Measurements from ENCODE around the gene CCDC142. TPM values are rescaled to one million over a fixed set of nuclear protein-coding genes. Genes with fewer than 3 reads are reported as not detected.

Gene CCDC142
- total RNA-seq, 5 donors from 2014 or later (not counting 1 experiment from before 2014, with no cell fraction given): 16.1 to 59.3 (median 56.7) TPM

DNA sequence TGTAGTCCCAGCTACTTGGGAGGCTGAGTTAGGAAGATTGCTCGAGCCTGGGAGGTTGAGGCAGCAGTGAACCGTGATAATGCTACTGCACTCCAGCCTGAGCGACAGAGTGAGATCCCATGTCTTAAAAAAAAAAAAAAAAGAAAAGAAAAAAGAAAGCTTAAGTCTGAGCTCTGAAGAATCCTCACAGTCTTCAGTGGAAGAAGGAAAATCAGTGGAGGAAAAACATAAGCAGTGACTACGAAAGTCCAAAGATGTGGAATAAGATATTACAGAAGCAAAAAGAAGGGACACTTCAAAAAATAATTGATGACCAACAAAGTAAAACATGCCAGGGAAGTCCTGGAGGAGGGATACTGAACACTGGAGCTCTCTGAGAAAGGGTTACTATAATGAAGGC, 27.5 kb upstream of the CCDC142 start:
- Histone ChIP-seq H3K4me1 (ENCODE audit: control insufficient read depth in 1 of 2, extremely low read depth in 1 of 2, insufficient read depth in 2 of 2, low read length in 2 of 2) (peaks cover 15 to 48% of the 10 kb centered on the region in 2 experiments), H3K9me3 (no peaks in the 10 kb centered on the region), H3K36me3 (ENCODE audit: control insufficient read depth in 2 of 2, extremely low read depth in 1 of 2, insufficient read depth in 1 of 2, low read length in 1 of 2) (peaks cover 6 to 8% of the 10 kb centered on the region in 2 donors), H3K27ac (ENCODE audit: low read length) (no peak overlapping the region), H3K4me3 (ENCODE audit: control insufficient read depth in 1 of 2, extremely low read depth in 1 of 2, low read length in 1 of 2) (no peak overlapping the region), H3K27me3 (replicated peaks in 1 of 2; ENCODE audit: control insufficient read depth in 2 of 2, extremely low read depth in 1 of 2, insufficient read depth in 2 of 2, low read length in 1 of 2) (peaks cover 7 to 62% of the 10 kb centered on the region in 2 experiments)
- ChIA-PET CTCF (interaction anchor here in 1 of 2 donors (0.5 kb wide), 1 partner anchor 128 kb away, joined by 3 read pairs; no protein-coding TSS in a partner anchor), POLR2A (interaction anchor here (0.6 kb wide), 2 partner anchors 39 to 292 kb away, joined by 3 to 4 read pairs; no protein-coding TSS in a partner anchor)
- ATAC-seq (replicated peaks in 1 of 4): no peak
- H3K36me3 Mint-ChIP-seq: peaks cover 15% of the 10 kb centered on the region
- WGBS (ENCODE audit: insufficient coverage): no CpG with 5 or more reads among the region's 4 CpGs
- DNase-seq: no peak
- peaks cover 30 to 45% (median 33%) of the 10 kb centered on the region in 3 donors for H3K4me1 Mint-ChIP-seq
- no peaks in the 10 kb centered on the region for H3K9me3 Mint-ChIP-seq
- peaks cover 20 to 36% of the 10 kb centered on the region in 2 donors for H3K27me3 Mint-ChIP-seq
- H3K4me3 Mint-ChIP-seq: no peak overlapping the region
- no peak overlapping the region for H3K27ac Mint-ChIP-seq

DNA sequence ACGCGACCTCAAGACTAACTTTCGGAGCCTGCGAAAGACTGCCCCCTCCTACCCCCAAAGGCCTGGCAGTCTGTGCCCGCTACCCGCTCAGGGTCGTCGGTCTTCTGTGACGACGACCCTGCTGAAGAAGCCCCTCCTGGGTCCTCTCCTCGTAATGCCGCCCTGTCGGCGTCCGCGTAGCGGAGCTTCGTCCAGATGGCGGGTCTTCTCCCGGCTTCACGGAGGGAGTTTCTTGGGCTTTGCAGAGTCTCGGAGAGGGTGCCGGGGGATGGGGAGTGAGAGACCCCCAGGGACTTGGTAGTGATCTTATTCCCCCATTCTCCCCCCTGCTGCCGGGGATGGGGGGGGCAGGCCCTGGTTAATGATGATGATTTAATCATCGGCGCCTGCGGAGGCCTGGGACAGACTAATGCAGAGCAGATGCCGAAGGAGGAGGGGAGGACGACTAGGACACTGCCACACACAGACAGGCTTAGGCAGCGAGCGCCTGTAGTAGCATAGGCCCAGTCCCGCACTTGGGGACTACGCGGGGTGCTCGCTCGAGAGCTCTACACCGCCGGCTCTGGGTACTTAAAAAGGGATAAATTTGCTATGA, 25.2 kb upstream of the CCDC142 start:
- Histone ChIP-seq H3K4me1 (ENCODE audit: control insufficient read depth in 1 of 2, extremely low read depth in 1 of 2, insufficient read depth in 2 of 2, low read length in 2 of 2) (peaks cover 11 to 40% of the 10 kb centered on the region in 2 experiments), H3K27me3 (replicated peaks in 1 of 2; ENCODE audit: control insufficient read depth in 2 of 2, extremely low read depth in 1 of 2, insufficient read depth in 2 of 2, low read length in 1 of 2) (peaks cover 14 to 60% of the 10 kb centered on the region in 2 experiments), H3K36me3 (ENCODE audit: control insufficient read depth in 2 of 2, extremely low read depth in 1 of 2, insufficient read depth in 1 of 2, low read length in 1 of 2) (peaks cover 9 to 15% of the 10 kb centered on the region in 2 donors), H3K9me3 (no peaks in the 10 kb centered on the region), H3K4me3 (ENCODE audit: control insufficient read depth in 1 of 2, extremely low read depth in 1 of 2, low read length in 1 of 2) (peak overlapping the region; percentile 95 to 99), H3K27ac (ENCODE audit: low read length) (peak overlapping the region; percentile 95)
- POLR2A ChIA-PET: interaction anchor here (0.5 to 1.6 kb wide), 2 partner anchors 22 to 881 kb away, joined by 3 to 7 read pairs; partner anchors contain the start of gene HTRA2 (in 1 of the 2)
- H3K36me3 Mint-ChIP-seq: peaks cover 29% of the 10 kb centered on the region
- CTCF ChIA-PET: interaction anchor here (0.5 to 1.1 kb wide), 2 partner anchors 22 to 101 kb away, joined by 3 read pairs; no protein-coding TSS in a partner anchor
- H3K4me3 Mint-ChIP-seq: peak overlapping the region; percentile 94 to 100 (median 95)
- H3K27ac Mint-ChIP-seq: peak overlapping the region; percentile 100
- H3K4me1 Mint-ChIP-seq: peaks cover 41 to 53% (median 45%) of the 10 kb centered on the region in 3 donors
- no peaks in the 10 kb centered on the region for H3K9me3 Mint-ChIP-seq
- WGBS (ENCODE audit: insufficient coverage): 39% methylated on average over 16 of the region's 38 CpGs
- peaks cover 31 to 48% of the 10 kb centered on the region in 2 donors for H3K27me3 Mint-ChIP-seq
- ATAC-seq (replicated peaks in 1 of 4) (peak in 1 of 4 experiments; percentile 0), DNase-seq (peak in 2 of 35 experiments; percentile 24 to 38)

- ChIA-PET CTCF (interaction anchor here (0.6 to 1.4 kb wide), 4 partner anchors 23 to 481 kb away, joined by 3 to 7 read pairs (median 6); partner anchors contain the start of genes CCDC142 (in 1 of the 2) and TTC31 (in 1 of the 2)), POLR2A (interaction anchor here in 1 of 2 donors (0.6 kb wide), 1 partner anchor 307 kb away, joined by 4 read pairs; no protein-coding TSS in a partner anchor)
- Histone ChIP-seq H3K27me3 (replicated peaks in 1 of 2; ENCODE audit: control insufficient read depth in 2 of 2, extremely low read depth in 1 of 2, insufficient read depth in 2 of 2, low read length in 1 of 2) (peaks cover 14 to 62% of the 10 kb centered on the region in 2 experiments), H3K27ac (ENCODE audit: low read length) (peak within 1 kb of the TSS; percentile 95), H3K4me1 (ENCODE audit: control insufficient read depth in 1 of 2, extremely low read depth in 1 of 2, insufficient read depth in 2 of 2, low read length in 2 of 2) (peaks cover 11 to 47% of the 10 kb centered on the region in 2 experiments), H3K36me3 (ENCODE audit: control insufficient read depth in 2 of 2, extremely low read depth in 1 of 2, insufficient read depth in 1 of 2, low read length in 1 of 2) (peaks cover 9 to 15% of the 10 kb centered on the region in 2 donors), H3K9me3 (no peaks in the 10 kb centered on the region), H3K4me3 (ENCODE audit: control insufficient read depth in 1 of 2, extremely low read depth in 1 of 2, low read length in 1 of 2) (peak within 1 kb of the TSS; percentile 95 to 99)
- Mint-ChIP-seq H3K9me3 (no peaks in the 10 kb centered on the region), H3K36me3 (peaks cover 29% of the 10 kb centered on the region), H3K4me3 (peak within 1 kb of the TSS; percentile 94 to 100 (median 95)), H3K27me3 (peaks cover 30 to 47% of the 10 kb centered on the region in 2 donors), H3K27ac (peak within 1 kb of the TSS; percentile 100), H3K4me1 (peaks cover 41 to 57% (median 51%) of the 10 kb centered on the region in 3 donors)
- DNase-seq: peak; percentile 92 to 100 (median 98)
- peak; percentile 93 to 95 (median 94) for ATAC-seq (replicated peaks in 1 of 4)
- under 1% methylated on average over 49 of the region's 56 CpGs for WGBS (ENCODE audit: insufficient coverage)
These were observed 24.5 kb upstream of the CCDC142 start, which contains the start of gene PCGF1 for GRCh38 chr2:74507145-74507925. TSS of gene PCGF1 (minus strand) at chr2:74507695. CDS start at chr2:74507668, 27 bp downstream.

DNA sequence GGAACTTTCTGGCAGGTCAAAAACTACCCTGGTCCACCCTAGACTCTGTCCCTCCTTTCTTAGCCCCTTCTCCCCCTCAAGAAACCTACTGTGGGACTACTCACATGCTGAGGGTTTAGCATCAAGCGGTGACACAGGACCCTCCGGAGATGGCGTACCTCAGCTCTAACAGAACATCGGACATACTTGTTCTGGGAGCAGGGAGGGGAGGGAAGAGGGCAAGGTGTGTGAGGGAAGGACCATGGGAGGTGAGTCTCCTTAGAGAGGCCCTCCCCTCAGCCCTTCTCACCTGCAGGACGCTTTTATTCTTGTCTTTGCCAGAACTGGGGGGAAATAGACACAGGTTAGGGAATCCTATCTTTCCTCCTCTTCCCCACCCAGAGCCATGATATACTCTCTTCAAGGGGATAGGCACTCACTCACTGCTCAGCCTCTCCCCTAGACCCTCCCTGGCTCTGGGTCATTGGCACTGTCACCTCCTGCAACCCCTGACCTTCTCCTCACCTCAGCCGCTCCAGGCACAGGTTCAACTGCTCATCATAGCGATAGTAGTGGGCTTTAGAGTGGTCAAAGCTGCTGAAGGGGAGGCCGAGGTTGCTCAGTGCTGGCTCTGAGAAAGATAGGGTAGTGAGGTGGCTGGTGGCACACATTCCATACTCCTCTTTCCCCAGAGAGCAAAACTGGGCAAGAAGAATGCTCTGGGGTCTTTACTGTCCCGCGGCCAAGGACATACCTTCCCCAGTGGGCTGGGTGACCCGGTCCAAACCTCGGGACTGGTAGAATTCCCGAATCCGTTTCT, 22.8 kb upstream of the CCDC142 start:
- Histone ChIP-seq H3K27me3 (replicated peaks in 1 of 2; ENCODE audit: control insufficient read depth in 2 of 2, extremely low read depth in 1 of 2, insufficient read depth in 2 of 2, low read length in 1 of 2) (peaks cover 20 to 64% of the 10 kb centered on the region in 2 experiments), H3K9me3 (no peaks in the 10 kb centered on the region), H3K36me3 (ENCODE audit: control insufficient read depth in 2 of 2, extremely low read depth in 1 of 2, insufficient read depth in 1 of 2, low read length in 1 of 2) (peaks cover 9 to 15% of the 10 kb centered on the region in 2 donors), H3K27ac (ENCODE audit: low read length) (no peak overlapping the region), H3K4me3 (ENCODE audit: control insufficient read depth in 1 of 2, extremely low read depth in 1 of 2, low read length in 1 of 2) (no peak overlapping the region), H3K4me1 (ENCODE audit: control insufficient read depth in 1 of 2, extremely low read depth in 1 of 2, insufficient read depth in 2 of 2, low read length in 2 of 2) (peaks cover 11 to 53% of the 10 kb centered on the region in 2 experiments)
- peaks cover 47 to 64% (median 54%) of the 10 kb centered on the region in 3 donors for H3K4me1 Mint-ChIP-seq
- H3K27ac Mint-ChIP-seq: no peak overlapping the region
- ChIA-PET POLR2A (no interaction called here), CTCF (no interaction called here)
- H3K27me3 Mint-ChIP-seq: peaks cover 38 to 53% of the 10 kb centered on the region in 2 donors
- WGBS (ENCODE audit: insufficient coverage): no CpG with 5 or more reads among the region's 14 CpGs
- DNase-seq (no peak), ATAC-seq (replicated peaks in 1 of 4) (no peak)
- no peaks in the 10 kb centered on the region for H3K9me3 Mint-ChIP-seq
- H3K36me3 Mint-ChIP-seq: peaks cover 29% of the 10 kb centered on the region
- peak overlapping the region in 1 of 3 donors; percentile 94 for H3K4me3 Mint-ChIP-seq

- ATAC-seq (replicated peaks in 1 of 4) (no peak), DNase-seq (no peak)
- H3K9me3 ChIP-seq: no peaks in the 10 kb centered on the region
- peaks cover 11 to 58% of the 10 kb centered on the region in 2 experiments for H3K4me1 ChIP-seq (ENCODE audit: control insufficient read depth in 1 of 2, extremely low read depth in 1 of 2, insufficient read depth in 2 of 2, low read length in 2 of 2)
- ChIA-PET POLR2A (no interaction called here), CTCF (interaction anchor here in 1 of 2 donors (0.5 to 1.2 kb wide), 2 partner anchors 21 to 27 kb away, joined by 3 to 4 read pairs; no protein-coding TSS in a partner anchor)
- no CpG with 5 or more reads among the region's 3 CpGs for WGBS (ENCODE audit: insufficient coverage)
- H3K36me3 Mint-ChIP-seq: peaks cover 29% of the 10 kb centered on the region
- peaks cover 21 to 71% of the 10 kb centered on the region in 2 experiments for H3K27me3 ChIP-seq (replicated peaks in 1 of 2; ENCODE audit: control insufficient read depth in 2 of 2, extremely low read depth in 1 of 2, insufficient read depth in 2 of 2, low read length in 1 of 2)
- H3K4me3 Mint-ChIP-seq: peak overlapping the region; percentile 5 to 67 (median 49)
- no peak overlapping the region for H3K27ac Mint-ChIP-seq
- H3K9me3 Mint-ChIP-seq: no peaks in the 10 kb centered on the region
- peaks cover 9 to 15% of the 10 kb centered on the region in 2 donors for H3K36me3 ChIP-seq (ENCODE audit: control insufficient read depth in 2 of 2, extremely low read depth in 1 of 2, insufficient read depth in 1 of 2, low read length in 1 of 2)
- peaks cover 47 to 71% (median 58%) of the 10 kb centered on the region in 3 donors for H3K4me1 Mint-ChIP-seq
- H3K27me3 Mint-ChIP-seq: peaks cover 42 to 63% of the 10 kb centered on the region in 2 donors
- no peak overlapping the region for H3K27ac ChIP-seq (ENCODE audit: low read length)
- H3K4me3 ChIP-seq (ENCODE audit: control insufficient read depth in 1 of 2, extremely low read depth in 1 of 2, low read length in 1 of 2): no peak overlapping the region
These were observed 21.8 kb upstream of the CCDC142 start for GRCh38 chr2:74504591-74504990.

All from T-cell (primary cell).